Activated naive CD4-positive, alpha-beta T cell treated with anti-CD3 and anti-CD28 coated beads for 36 hours (primary cell): ENCODE results near the gene NUP58. TPM values are rescaled to one million over a fixed set of nuclear protein-coding genes. Genes with fewer than 3 reads are reported as not detected.
"Not testable (repeated sequence)": the region's sequence is repeated elsewhere in the genome, so short reads cannot be mapped to it uniquely, and the experiment has no call there.

Experiments
- CTCF ChIA-PET: fragments of 350-600 bp; sonication (Branson Sonifier 250); formaldehyde crosslinking; loops from one replicate; lab custom pipeline; 2021; ENCODE audit warnings: antibody characterized with exemption; lab: Charles Lee
- DNase-seq: peaks from one replicate; pipeline ENCODE4 v3.0.0-alpha.2; 2020
- H3K27ac Mint-ChIP-seq: one replicate; pipeline ENCODE4 v1.8.0; 2021; ENCODE audit warnings: mild to moderate bottlenecking, mixed read lengths
- H3K27me3 Mint-ChIP-seq: one replicate; pipeline ENCODE4 v1.8.0; 2021; ENCODE audit warnings: low read depth, mixed read lengths
- H3K36me3 Mint-ChIP-seq: one replicate; pipeline ENCODE4 v1.8.0; 2021; ENCODE audit warnings: low read depth, mixed read lengths
- H3K4me1 Mint-ChIP-seq: one replicate; pipeline ENCODE4 v1.8.0; 2021; ENCODE audit warnings: low read depth, mixed read lengths
- H3K4me3 Mint-ChIP-seq: one replicate; pipeline ENCODE4 v1.8.0; 2021; ENCODE audit warnings: mild to moderate bottlenecking, moderate library complexity, mixed read lengths
- H3K9me3 Mint-ChIP-seq: one replicate; pipeline ENCODE4 v1.8.0; 2021; ENCODE audit warnings: mixed read lengths
- intact Hi-C: fragments of 100-400 bp; cut with micrococcal nuclease; formaldehyde crosslinking; loops from one replicate; pipeline ENCODE4 v1.15.1; 2023
- total RNA-seq, 2 experiments: library from RNA; stranded (reverse); gene quantifications; one replicate each; pipeline ENCODE4 v1.2.3, GENCODE V29; 2021

The NUP58 gene
- total RNA-seq, 2 experiments from 2014 or later, result 91.9 to 93.0 TPM

DNA sequence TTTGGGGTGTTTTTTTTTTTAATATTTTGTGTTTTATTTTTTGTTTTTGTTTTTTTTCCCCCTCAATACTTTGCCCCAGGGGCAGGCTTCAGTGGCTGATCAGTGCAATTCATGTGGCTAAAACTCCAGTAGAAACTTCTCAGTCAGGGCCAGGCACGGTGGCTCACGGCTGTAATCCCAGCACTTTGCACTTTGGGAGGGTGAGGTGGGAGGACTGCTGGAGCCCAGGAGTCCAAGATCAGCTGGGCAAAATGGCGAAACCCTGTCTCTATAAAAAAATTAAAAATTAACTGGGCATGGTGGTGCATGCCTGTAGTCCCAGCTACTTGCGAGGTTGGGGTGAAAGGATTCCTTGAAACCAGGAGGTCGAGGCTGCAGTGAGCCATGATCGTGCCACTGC is 53.0 kb downstream of the NUP58 start:
- Mint-ChIP-seq H3K27me3 (peaks cover 20% of the 10 kb centered on the region), H3K27ac (no peak overlapping the region), H3K4me1 (no peaks in the 10 kb centered on the region), H3K9me3 (no peaks in the 10 kb centered on the region), H3K4me3 (no peak overlapping the region), H3K36me3 (peaks cover 2% of the 10 kb centered on the region)
- no peak for DNase-seq
- intact Hi-C loops, result no loop called here
- CTCF ChIA-PET, result interaction anchor here (0.6 kb wide), 1 partner anchor 30 kb away, joined by 4 read pairs; no protein-coding TSS in a partner anchor

DNA sequence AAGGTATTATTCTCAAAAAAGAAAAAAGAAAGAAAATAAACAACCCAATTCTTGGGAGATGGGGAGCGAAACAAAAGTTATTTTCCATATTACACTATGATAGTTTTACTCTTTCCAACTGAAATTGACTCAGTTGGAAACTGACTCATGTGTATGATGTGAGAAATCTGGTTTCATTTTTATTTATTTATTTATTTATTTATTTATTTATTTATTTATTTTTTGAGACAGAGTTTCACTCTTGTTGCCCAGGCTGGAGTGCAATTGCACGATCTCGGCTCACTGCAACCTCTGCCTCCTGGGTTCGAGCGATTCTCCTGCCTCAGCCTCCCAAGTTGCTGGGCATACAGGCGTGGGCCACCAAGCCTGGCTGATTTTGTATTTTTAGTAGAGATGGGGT is 59.0 kb downstream of the NUP58 start:
- H3K9me3 Mint-ChIP-seq, CTCF ChIA-PET: not testable (repeated sequence)

DNA sequence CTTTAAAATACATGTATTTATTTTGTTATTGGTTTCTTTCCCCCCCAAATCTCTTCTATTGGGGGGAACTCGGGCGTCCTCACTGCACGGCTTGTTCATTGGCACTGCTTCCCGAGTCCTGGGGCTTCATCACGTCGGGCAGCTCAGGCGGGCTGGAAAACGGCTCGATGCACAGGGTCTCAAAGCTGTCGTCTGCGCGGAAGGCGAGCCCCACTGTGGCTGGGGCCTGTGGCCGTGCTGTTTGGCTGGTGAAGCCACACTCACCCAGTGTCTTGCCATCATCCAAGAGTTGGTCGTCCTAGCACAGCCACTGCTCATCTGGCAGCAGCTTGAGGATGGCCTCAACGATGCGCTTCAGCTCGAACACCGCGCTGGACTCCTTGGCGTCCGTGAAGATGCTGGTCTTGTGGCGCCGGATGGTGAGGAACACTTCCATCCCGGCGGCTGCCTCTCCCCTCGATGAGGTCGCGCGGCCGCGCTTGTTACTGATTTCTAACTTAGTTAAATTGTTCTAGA is 64.4 kb downstream of the NUP58 start:
- Mint-ChIP-seq H3K4me3 (no peak overlapping the region), H3K4me1 (no peaks in the 10 kb centered on the region), H3K27ac (no peak overlapping the region), H3K9me3 (peaks cover 3% of the 10 kb centered on the region), H3K27me3 (peaks cover 26% of the 10 kb centered on the region), H3K36me3 (no peaks in the 10 kb centered on the region)
- intact Hi-C loops, result no loop called here
- no peak for DNase-seq
- CTCF ChIA-PET, result interaction anchor here (1.3 kb wide), 1 partner anchor 9 kb away, joined by 4 read pairs; no protein-coding TSS in a partner anchor

More for the DNA sequence above, 59.0 kb downstream of the NUP58 start:
- intact Hi-C loops, H3K27ac Mint-ChIP-seq, DNase-seq, H3K36me3 Mint-ChIP-seq, H3K4me1 Mint-ChIP-seq, H3K4me3 Mint-ChIP-seq: not testable (repeated sequence)
- peaks cover 19% of the 10 kb centered on the region for H3K27me3 Mint-ChIP-seq

DNA sequence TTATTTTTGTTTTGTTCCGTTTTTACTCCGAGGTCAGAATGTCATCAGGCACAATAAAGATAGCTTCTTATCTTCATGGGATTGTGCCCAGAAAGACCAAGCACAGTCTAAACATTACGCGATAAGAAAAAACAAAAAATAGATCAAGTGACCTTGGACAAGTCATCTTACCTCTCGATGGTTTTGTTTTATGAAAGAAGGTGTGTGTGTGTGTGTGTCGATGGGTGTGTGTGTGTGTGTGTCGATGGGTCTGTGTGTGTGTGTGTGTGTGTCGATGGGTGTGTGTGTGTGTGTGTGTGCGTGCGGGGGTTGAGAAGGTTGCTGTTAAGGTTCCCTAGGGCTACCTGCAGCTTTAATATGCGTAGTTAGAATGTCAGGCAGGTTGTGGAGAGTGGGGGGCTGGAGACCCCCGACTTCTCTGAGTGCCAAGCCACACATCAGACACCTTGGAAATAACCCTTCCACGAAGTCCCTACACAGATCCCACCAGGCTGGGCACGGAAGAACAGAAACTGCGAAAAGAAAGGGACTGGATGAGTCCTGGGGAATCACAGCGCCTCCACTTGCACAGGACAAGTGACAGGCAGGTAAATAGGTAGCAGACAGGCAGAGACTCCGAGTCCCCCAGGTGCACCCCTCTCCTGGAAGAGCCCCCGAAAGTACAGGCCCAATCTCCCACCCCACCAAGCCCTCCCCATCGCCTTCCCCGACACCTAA is 69.9 kb downstream of the NUP58 start:
- peak overlapping the region; percentile 56 for H3K4me3 Mint-ChIP-seq
- intact Hi-C loops, result no loop called here
- CTCF ChIA-PET, result interaction anchor here (0.6 to 1.0 kb wide), 2 partner anchors 154 to 367 kb away, joined by 4 read pairs; no protein-coding TSS in a partner anchor
- H3K4me1 Mint-ChIP-seq, result peaks cover 4% of the 10 kb centered on the region
- peaks cover 60% of the 10 kb centered on the region for H3K27me3 Mint-ChIP-seq
- no peak overlapping the region for H3K27ac Mint-ChIP-seq
- no peaks in the 10 kb centered on the region for H3K36me3 Mint-ChIP-seq
- no peaks in the 10 kb centered on the region for H3K9me3 Mint-ChIP-seq
- no peak for DNase-seq

DNA sequence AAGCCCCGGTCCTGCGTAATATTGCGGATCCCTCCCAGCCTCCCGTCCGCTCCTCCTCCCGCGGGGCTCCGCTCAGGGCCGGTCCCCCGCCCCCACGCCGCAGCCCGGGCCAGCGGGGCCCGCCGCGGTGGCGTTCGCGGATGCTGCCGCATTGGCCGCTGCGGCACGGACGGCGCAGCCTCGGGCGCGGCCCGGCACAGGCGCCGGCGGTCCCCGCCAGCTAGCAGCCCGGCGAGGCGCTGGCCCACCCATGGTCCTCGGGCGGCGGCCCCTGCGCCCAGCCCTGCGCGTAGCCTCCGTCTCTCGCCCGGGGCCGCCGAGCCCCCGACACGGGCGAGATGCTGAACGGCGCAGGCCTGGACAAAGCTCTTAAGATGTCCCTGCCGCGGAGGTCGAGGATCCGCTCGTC is 70.5 kb downstream of the NUP58 start, which contains the start of gene ATP8A2:
Gene ATP8A2, plus strand, starts transcription at position 100 of the 409 bp plus-strand sequence. Its CDS starts 239 bp downstream, at position 339.
- Mint-ChIP-seq H3K27ac (no peak within 1 kb of the TSS), H3K4me3 (peak within 1 kb of the TSS; percentile 56), H3K9me3 (no peaks in the 10 kb centered on the region), H3K27me3 (peaks cover 60% of the 10 kb centered on the region), H3K4me1 (peaks cover 4% of the 10 kb centered on the region), H3K36me3 (no peaks in the 10 kb centered on the region)
- no peak for DNase-seq
- intact Hi-C loops, result no loop called here
- CTCF ChIA-PET, result no interaction called here

DNA sequence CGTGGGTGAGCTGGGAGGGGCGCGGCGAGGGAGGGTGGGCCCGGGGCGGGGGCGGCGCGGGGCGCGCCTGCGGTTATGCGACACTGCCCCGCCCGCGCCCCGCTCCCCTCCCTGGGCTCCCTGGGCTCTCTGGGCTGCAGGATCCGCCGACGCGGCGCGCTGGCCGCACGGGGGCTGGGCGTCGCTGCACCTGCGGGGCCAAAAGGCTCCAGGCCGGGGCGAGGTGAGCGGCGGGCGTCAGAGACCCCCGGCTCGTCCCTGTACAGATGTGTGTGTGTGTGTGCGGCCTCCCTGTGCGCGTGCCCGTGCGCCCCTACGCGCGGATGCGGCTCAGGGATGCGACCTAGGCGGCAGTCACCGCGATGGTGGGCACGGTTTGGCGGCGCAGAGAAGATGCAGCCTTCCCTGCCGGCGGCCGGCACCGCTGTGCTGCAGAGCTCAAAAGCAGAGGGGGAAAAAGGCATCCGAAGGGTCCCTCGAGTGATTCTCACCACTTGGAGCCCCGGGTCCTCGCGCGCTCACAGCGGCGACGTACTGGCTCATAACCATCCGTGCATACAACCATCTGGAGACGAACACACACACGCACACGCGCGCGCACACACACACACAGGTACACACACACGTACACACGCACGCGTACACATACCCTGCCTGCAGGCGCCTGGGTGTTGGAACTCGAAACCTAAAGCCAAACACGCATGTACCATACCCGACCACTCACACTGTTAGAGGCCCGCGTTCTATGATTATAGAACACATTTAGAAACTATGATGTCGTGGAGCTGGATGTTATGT is 71.1 kb downstream of the NUP58 start:
- H3K4me3 Mint-ChIP-seq, result peak overlapping the region; percentile 45
- no peak overlapping the region for H3K27ac Mint-ChIP-seq
- no peak for DNase-seq
- intact Hi-C loops, result no loop called here
- H3K27me3 Mint-ChIP-seq, result peaks cover 60% of the 10 kb centered on the region
- no peaks in the 10 kb centered on the region for H3K9me3 Mint-ChIP-seq
- H3K36me3 Mint-ChIP-seq, result no peaks in the 10 kb centered on the region
- CTCF ChIA-PET, result no interaction called here
- peaks cover 4% of the 10 kb centered on the region for H3K4me1 Mint-ChIP-seq

DNA sequence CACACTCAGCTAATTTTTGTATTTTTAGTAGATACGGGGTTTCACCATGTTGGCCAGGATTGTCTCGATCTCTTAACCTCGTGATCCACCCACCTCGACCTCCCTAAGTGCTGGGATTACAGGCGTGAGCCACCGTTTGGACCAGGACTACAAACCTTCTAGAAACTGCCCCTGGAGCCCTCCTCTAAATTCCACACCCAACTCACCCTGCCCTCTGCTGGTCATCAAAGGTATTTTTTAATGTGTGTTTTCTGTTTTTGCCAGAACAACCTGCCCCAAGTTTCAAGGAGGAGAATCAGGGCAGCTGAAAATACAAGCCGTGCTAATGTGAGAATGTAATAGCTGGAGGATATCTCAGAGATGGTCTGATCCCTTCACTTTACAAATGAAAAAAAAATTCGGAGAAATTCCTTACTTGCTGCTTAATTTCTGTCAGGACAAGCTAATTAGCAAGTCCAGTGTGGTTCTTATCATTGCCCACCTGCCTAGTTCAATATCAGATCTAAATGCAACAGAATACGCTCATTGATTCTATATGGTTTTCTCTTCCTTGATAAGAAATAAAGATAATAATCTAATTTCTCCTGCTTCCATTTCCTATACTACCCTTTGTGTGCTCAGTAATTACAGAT is 74.4 kb downstream of the NUP58 start:
- peaks cover 46% of the 10 kb centered on the region for H3K27me3 Mint-ChIP-seq

DNA sequence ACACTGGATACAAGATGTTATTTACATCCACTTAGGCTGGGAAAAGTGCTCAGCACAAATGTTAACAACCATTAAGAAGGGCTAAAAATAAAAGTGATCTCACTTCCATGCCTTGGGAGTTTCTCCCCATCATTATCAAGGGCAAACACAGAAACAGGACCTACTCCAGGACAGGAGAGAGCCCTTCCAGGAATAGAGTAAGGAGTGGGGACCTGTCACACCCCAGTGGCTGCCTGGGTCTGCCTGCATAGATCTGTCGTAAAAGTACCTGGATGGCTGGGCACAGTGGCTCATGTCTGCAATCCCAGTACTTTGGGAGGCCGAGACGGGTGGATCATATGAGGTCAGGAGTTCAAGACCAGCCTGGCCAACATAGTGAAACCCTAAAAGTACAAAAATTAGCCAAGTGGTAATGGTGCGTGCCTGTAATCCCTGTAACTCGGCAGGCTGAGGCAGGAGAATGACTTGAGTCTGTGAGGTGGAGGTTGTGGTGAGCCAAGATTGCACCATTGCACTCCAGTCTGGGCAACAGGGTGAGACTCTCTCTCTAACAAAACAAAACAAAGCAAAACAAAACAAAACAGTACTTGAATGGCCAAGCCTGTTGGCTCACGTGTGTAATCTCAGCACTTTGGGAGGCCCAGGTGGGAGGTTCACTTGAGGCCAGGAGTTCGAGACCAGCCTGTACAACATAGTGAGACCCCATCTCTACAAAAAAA is 76.0 kb downstream of the NUP58 start:
- intact Hi-C loops, result loop anchor here (5.0 kb wide), 1 partner anchor 380 kb away; no protein-coding TSS in a partner anchor
- Mint-ChIP-seq H3K27ac (no peak overlapping the region), H3K36me3 (no peaks in the 10 kb centered on the region), H3K27me3 (peaks cover 45% of the 10 kb centered on the region), H3K4me3 (no peak overlapping the region), H3K9me3 (no peaks in the 10 kb centered on the region), H3K4me1 (no peaks in the 10 kb centered on the region)
- CTCF ChIA-PET, result interaction anchor here (3.7 kb wide), 1 partner anchor 144 kb away, joined by 15 read pairs; no protein-coding TSS in a partner anchor
- no peak for DNase-seq

More for the DNA sequence above, 74.4 kb downstream of the NUP58 start:
- H3K9me3 Mint-ChIP-seq, result no peaks in the 10 kb centered on the region
- intact Hi-C loops, result loop anchor here (1.0 to 5.0 kb wide), 5 partner anchors 109 to 379 kb away; no protein-coding TSS in a partner anchor
- CTCF ChIA-PET, result interaction anchor here (0.6 to 3.7 kb wide), 18 partner anchors 9 to 380 kb away, joined by 3 to 15 read pairs (median 4); no protein-coding TSS in a partner anchor
- no peak overlapping the region for H3K4me3 Mint-ChIP-seq
- no peaks in the 10 kb centered on the region for H3K36me3 Mint-ChIP-seq
- H3K27ac Mint-ChIP-seq, result no peak overlapping the region
- H3K4me1 Mint-ChIP-seq, result peaks cover 4% of the 10 kb centered on the region
- peak; percentile 40 for DNase-seq

DNA sequence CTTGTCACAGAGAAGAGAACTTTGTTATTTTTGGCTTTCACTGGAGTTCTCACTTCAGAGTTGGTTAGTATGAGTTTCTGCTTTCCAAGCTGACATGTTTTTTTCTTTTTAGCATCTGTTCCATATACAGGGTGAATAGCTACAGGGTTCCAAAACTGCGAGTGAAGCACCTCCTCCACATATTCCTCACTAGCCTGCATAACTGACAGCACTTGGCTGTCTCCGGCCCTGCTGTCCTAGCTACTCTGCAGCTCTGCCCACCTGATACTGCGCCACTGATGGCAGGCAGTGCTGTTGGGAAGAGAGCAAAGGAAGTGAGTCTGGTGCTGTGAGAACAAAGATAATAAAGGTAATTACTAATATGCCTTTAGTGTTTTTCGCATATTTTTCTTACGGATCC is 77.1 kb downstream of the NUP58 start:
- H3K27me3 Mint-ChIP-seq, result peaks cover 35% of the 10 kb centered on the region
- DNase-seq, result no peak
- CTCF ChIA-PET, result interaction anchor here (0.7 to 1.2 kb wide), 2 partner anchors 38 to 145 kb away, joined by 4 to 5 read pairs; no protein-coding TSS in a partner anchor
- no peak overlapping the region for H3K27ac Mint-ChIP-seq
- intact Hi-C loops, result loop anchor here (5.0 kb wide), 1 partner anchor 381 kb away; no protein-coding TSS in a partner anchor
- H3K4me3 Mint-ChIP-seq, result no peak overlapping the region
- H3K9me3 Mint-ChIP-seq, result no peaks in the 10 kb centered on the region
- no peaks in the 10 kb centered on the region for H3K36me3 Mint-ChIP-seq
- H3K4me1 Mint-ChIP-seq, result no peaks in the 10 kb centered on the region

DNA sequence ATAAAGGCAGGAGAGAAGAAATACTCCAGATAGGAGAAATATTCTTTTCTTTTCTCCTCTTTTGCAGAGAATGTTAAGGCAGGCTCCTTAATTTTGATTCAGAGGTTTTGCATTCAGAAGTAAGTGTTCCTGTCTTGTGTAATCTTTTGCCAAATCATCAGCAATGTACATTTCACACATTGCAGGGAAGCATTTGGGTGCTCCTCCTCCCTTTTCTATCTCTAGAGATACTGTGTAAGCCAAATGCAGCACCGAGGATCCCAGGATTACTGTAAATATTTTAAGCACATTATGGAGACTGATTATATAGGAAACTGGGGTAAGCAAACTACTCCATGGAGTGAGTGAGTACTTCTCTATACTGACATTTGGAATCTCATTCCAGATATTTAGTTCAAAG is 77.6 kb downstream of the NUP58 start:
- Mint-ChIP-seq H3K9me3 (no peaks in the 10 kb centered on the region), H3K4me3 (no peak overlapping the region), H3K27ac (no peak overlapping the region), H3K27me3 (peaks cover 33% of the 10 kb centered on the region), H3K4me1 (no peaks in the 10 kb centered on the region), H3K36me3 (no peaks in the 10 kb centered on the region)
- DNase-seq, result no peak
- CTCF ChIA-PET, result interaction anchor here (0.6 to 1.2 kb wide), 2 partner anchors 12 to 145 kb away, joined by 4 to 5 read pairs; no protein-coding TSS in a partner anchor
- intact Hi-C loops, result loop anchor here (5.0 kb wide), 1 partner anchor 382 kb away; no protein-coding TSS in a partner anchor

DNA sequence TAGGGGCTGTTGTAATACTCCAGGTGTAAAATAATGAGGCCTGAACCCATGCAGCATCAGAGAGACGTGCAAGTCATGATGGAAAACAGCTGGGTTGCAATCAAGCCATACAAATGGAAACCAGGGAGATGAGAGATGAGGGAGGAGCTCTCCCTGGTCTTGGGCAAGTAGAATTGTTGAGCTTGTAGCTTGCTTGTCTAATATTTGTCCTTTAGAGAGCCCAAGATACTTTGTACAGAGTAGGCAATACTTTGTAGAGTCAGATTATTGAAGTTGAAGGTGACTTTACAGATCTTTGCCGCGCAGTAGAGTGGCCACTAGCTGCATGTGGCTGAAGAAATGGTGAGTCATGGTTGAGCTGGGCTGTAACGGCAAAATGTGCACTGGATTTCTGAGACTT is 78.7 kb downstream of the NUP58 start:
- Mint-ChIP-seq H3K27me3 (peaks cover 31% of the 10 kb centered on the region), H3K4me1 (no peaks in the 10 kb centered on the region), H3K27ac (no peak overlapping the region), H3K4me3 (no peak overlapping the region), H3K9me3 (no peaks in the 10 kb centered on the region), H3K36me3 (no peaks in the 10 kb centered on the region)
- CTCF ChIA-PET, result interaction anchor here (1.2 kb wide), 1 partner anchor 40 kb away, joined by 3 read pairs; no protein-coding TSS in a partner anchor
- DNase-seq, result no peak
- intact Hi-C loops, result no loop called here
